Caco-2 (cell line): Measurements from ENCODE around the gene PER2. TPM values are rescaled to one million over a fixed set of nuclear protein-coding genes. Genes with fewer than 3 reads are reported as not detected.

ENCODE experiments used
- BruUV-seq: library from RNA; stranded (reverse); fragments of 400-500 nt; replicated peaks from 2 replicates; lab custom pipeline; 2021; lab: Mats Ljungman, UMichigan
- CTCF ChIA-PET: fragments of 300-600 bp; sonication (Branson Sonifier 250); formaldehyde crosslinking; loops from one replicate; lab custom pipeline; 2022; ENCODE audit warnings: antibody characterized with exemption; lab: Charles Lee
- POLR2A ChIA-PET: fragments of 300-600 bp; sonication (Branson Sonifier 250); formaldehyde crosslinking; loops from one replicate; lab custom pipeline; 2022; ENCODE audit warnings: antibody characterized with exemption; lab: Charles Lee
- DNase-seq, 2 experiments: peaks; one replicate each; pipeline versions ENCODE4 v3.0.0 to v3.0.0-alpha.2; 2020 to 2022
- H3K27me3 ChIP-seq: replicated peaks from 2 replicates; pipeline ENCODE4 v1.6.0; 2011; ENCODE audit warnings: low read length; ENCODE audit not compliant: control insufficient read depth, insufficient read depth
- H3K36me3 ChIP-seq: 2 replicates; pipeline ENCODE4 v1.5.1; 2011; ENCODE audit warnings: low read length; ENCODE audit not compliant: control insufficient read depth, insufficient read depth
- H3K4me1 ChIP-seq: fragments of 250-450 bp; sonication (Bioruptor Pico); 2 replicates; pipeline ENCODE4 v1.5.1; 2020; ENCODE audit warnings: mild to moderate bottlenecking
- H3K4me3 ChIP-seq: 2 replicates; pipeline ENCODE4 v1.5.1; 2011; ENCODE audit warnings: low read depth, mild to moderate bottlenecking, control low read depth, low read length
- H3K9me3 ChIP-seq: fragments of 250-450 bp; sonication (Bioruptor Pico); 2 replicates; pipeline ENCODE4 v1.5.1; 2020; ENCODE audit warnings: mild to moderate bottlenecking, moderate library complexity
- H3K27ac Mint-ChIP-seq: one replicate; pipeline ENCODE4 v1.8.0; 2022; ENCODE audit warnings: mixed read lengths; ENCODE audit not compliant: unreplicated experiment
- H3K27me3 Mint-ChIP-seq: one replicate; pipeline ENCODE4 v1.8.0; 2022; ENCODE audit warnings: mixed read lengths; ENCODE audit not compliant: insufficient read depth, unreplicated experiment
- H3K36me3 Mint-ChIP-seq: one replicate; pipeline ENCODE4 v1.8.0; 2022; ENCODE audit warnings: mild to moderate bottlenecking, mixed read lengths; ENCODE audit not compliant: insufficient read depth, unreplicated experiment
- H3K4me1 Mint-ChIP-seq: one replicate; pipeline ENCODE4 v1.8.0; 2022; ENCODE audit warnings: low read depth, mixed read lengths; ENCODE audit not compliant: unreplicated experiment
- H3K4me3 Mint-ChIP-seq: one replicate; pipeline ENCODE4 v1.8.0; 2022; ENCODE audit warnings: mild to moderate bottlenecking, moderate library complexity, mixed read lengths; ENCODE audit not compliant: unreplicated experiment
- H3K9me3 Mint-ChIP-seq: one replicate; pipeline ENCODE4 v1.8.0; 2022; ENCODE audit warnings: mixed read lengths; ENCODE audit not compliant: unreplicated experiment
- intact Hi-C: fragments of 100-400 bp; cut with micrococcal nuclease; formaldehyde crosslinking; loops from one replicate; pipeline ENCODE4 v1.10.0; 2022; ENCODE audit not compliant: unreplicated experiment
- total RNA-seq: library from RNA; stranded (reverse); gene quantifications from 2 replicates; pipeline ENCODE4 v1.2.3, GENCODE V29; 2022
- TF ChIP-seq, protein P1 (sequence below), 2 experiments: fragments of 200-600 bp in 1 of 2; IDR thresholded peaks; 1 replicate in 1 of 2; 2 replicates in 1 of 2; pipeline versions ENCODE4 v1.5.1 to v1.8.0; 2011 to 2022; ENCODE audit warnings: antibody characterized with exemption in 1 of 2, control low read depth in 1 of 2, inconsistent platforms in 1 of 2, low read depth in 1 of 2, low read length in 1 of 2, mild to moderate bottlenecking in 1 of 2, moderate library complexity in 1 of 2; ENCODE audit not compliant: insufficient read depth in 1 of 2, severe bottlenecking in 1 of 2, unreplicated experiment in 1 of 2

PER2 gene
- total RNA-seq, 1 experiment from 2014 or later, result 12.2 TPM

DNA sequence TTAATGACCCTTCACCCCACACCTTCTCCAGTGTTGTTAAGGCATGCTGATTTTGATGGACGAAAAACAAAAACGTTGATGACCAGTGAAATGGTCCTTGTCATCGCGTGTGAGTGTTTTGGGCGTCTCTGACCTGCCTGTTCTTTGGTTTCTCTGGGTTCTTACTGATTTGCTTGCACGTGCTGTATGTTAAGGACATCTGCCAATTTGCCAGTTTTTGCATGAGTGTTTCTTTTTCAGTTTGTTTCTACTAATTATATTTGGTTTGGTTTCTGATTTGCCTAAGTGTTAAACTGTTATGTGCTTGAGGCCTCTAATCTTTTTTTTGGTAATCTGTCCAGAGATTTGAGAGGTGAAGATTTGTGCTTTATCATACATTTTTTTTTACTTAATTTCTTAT lies 46.5 kb upstream of the PER2 start:
- H3K36me3 Mint-ChIP-seq, result peaks cover 8% of the 10 kb centered on the region

GRCh38 chr2:238331916-238332315 lies 43.5 kb upstream of the PER2 start:
- H3K36me3 ChIP-seq, result no peaks in the 10 kb centered on the region
- ChIA-PET CTCF (no interaction called here), POLR2A (no interaction called here)
- H3K36me3 Mint-ChIP-seq, result peaks cover 10% of the 10 kb centered on the region
- no peaks in the 10 kb centered on the region for H3K9me3 Mint-ChIP-seq
- H3K27me3 Mint-ChIP-seq, result no peaks in the 10 kb centered on the region
- no peak for DNase-seq
- TF ChIP-seq, protein P1, sequence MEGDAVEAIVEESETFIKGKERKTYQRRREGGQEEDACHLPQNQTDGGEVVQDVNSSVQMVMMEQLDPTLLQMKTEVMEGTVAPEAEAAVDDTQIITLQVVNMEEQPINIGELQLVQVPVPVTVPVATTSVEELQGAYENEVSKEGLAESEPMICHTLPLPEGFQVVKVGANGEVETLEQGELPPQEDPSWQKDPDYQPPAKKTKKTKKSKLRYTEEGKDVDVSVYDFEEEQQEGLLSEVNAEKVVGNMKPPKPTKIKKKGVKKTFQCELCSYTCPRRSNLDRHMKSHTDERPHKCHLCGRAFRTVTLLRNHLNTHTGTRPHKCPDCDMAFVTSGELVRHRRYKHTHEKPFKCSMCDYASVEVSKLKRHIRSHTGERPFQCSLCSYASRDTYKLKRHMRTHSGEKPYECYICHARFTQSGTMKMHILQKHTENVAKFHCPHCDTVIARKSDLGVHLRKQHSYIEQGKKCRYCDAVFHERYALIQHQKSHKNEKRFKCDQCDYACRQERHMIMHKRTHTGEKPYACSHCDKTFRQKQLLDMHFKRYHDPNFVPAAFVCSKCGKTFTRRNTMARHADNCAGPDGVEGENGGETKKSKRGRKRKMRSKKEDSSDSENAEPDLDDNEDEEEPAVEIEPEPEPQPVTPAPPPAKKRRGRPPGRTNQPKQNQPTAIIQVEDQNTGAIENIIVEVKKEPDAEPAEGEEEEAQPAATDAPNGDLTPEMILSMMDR (IDR thresholded peaks at IDR 0.05; ENCODE audit: insufficient read depth in 1 of 2, low read depth in 1 of 2, low read length in 1 of 2, severe bottlenecking in 1 of 2, unreplicated experiment in 1 of 2), result no peak
- no peaks in the 10 kb centered on the region for H3K4me1 ChIP-seq
- no TSS peak for BruUV-seq
- H3K9me3 ChIP-seq, result no peaks in the 10 kb centered on the region
- H3K4me3 Mint-ChIP-seq, result no peak overlapping the region
- H3K4me1 Mint-ChIP-seq, result no peaks in the 10 kb centered on the region
- H3K27ac Mint-ChIP-seq, result no peak overlapping the region
- H3K4me3 ChIP-seq, result no peak overlapping the region
- H3K27me3 ChIP-seq, result no peaks in the 10 kb centered on the region
- intact Hi-C loops, result no loop called here

More for the DNA sequence above, 46.5 kb upstream of the PER2 start:
- Mint-ChIP-seq H3K27me3 (no peaks in the 10 kb centered on the region), H3K9me3 (no peaks in the 10 kb centered on the region), H3K4me1 (no peaks in the 10 kb centered on the region), H3K27ac (no peak overlapping the region), H3K4me3 (no peak overlapping the region)
- Histone ChIP-seq H3K4me3 (no peak overlapping the region), H3K4me1 (no peaks in the 10 kb centered on the region), H3K36me3 (no peaks in the 10 kb centered on the region), H3K27me3 (no peaks in the 10 kb centered on the region), H3K9me3 (no peaks in the 10 kb centered on the region)
- CTCF ChIA-PET, result no interaction called here
- POLR2A ChIA-PET, result no interaction called here
- DNase-seq, result no peak
- TF ChIP-seq, protein P1 (IDR thresholded peaks at IDR 0.05; ENCODE audit: insufficient read depth in 1 of 2, low read depth in 1 of 2, low read length in 1 of 2, severe bottlenecking in 1 of 2, unreplicated experiment in 1 of 2), result no peak
- intact Hi-C loops, result no loop called here
- BruUV-seq, result no TSS peak

DNA sequence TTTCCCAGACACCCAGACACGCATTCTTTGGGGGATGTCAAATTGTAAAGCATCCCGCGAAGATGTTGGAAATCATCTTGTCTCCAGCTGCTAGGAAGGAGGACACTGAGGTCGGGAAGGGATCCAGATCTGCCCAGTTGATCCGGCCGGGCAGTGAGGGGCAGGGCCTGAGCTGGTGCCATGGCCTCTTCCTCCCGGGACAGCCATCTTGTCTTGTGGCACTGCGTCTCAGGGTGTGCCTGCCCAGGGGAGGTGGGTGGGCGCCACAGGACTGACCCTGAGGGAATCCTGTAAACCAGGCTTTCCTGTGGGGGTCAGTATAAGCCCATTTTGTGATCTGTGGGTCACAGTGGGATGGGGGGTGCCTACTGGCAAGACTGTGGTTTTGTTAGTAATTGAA lies 42.0 kb upstream of the PER2 start:
- no peaks in the 10 kb centered on the region for H3K27me3 Mint-ChIP-seq
- Histone ChIP-seq H3K9me3 (no peaks in the 10 kb centered on the region), H3K36me3 (no peaks in the 10 kb centered on the region), H3K27me3 (no peaks in the 10 kb centered on the region), H3K4me3 (no peak overlapping the region), H3K4me1 (no peaks in the 10 kb centered on the region)
- H3K4me1 Mint-ChIP-seq, result no peaks in the 10 kb centered on the region
- H3K4me3 Mint-ChIP-seq, result no peak overlapping the region
- TF ChIP-seq, protein P1 (IDR thresholded peaks at IDR 0.05; ENCODE audit: insufficient read depth in 1 of 2, low read depth in 1 of 2, low read length in 1 of 2, severe bottlenecking in 1 of 2, unreplicated experiment in 1 of 2), result no peak
- DNase-seq, result no peak
- H3K9me3 Mint-ChIP-seq, result no peaks in the 10 kb centered on the region
- ChIA-PET CTCF (no interaction called here), POLR2A (no interaction called here)
- no TSS peak for BruUV-seq
- H3K36me3 Mint-ChIP-seq, result peaks cover 10% of the 10 kb centered on the region
- intact Hi-C loops, result no loop called here
- no peak overlapping the region for H3K27ac Mint-ChIP-seq
